Stomach smooth muscle (tissue), 2 donors: ENCODE data around the gene EZR.

Source experiments
- H3K27ac ChIP-seq: one replicate; pipeline ENCODE4 v1.7.0; 2013; ENCODE audit warnings: mild to moderate bottlenecking, low read length, inconsistent platforms
- H3K27me3 ChIP-seq, 2 donors: one replicate each; pipeline ENCODE4 v1.7.0; 2013; ENCODE audit warnings: low read length in 2 of 2; ENCODE audit not compliant: insufficient read depth in 2 of 2, control insufficient read depth in 1 of 2
- H3K36me3 ChIP-seq, 2 donors: one replicate each; pipeline ENCODE4 v1.7.0; 2013; ENCODE audit warnings: low read length in 2 of 2; ENCODE audit not compliant: control insufficient read depth in 2 of 2, insufficient read depth in 2 of 2
- H3K4me1 ChIP-seq: one replicate; pipeline ENCODE4 v1.7.0; 2013; ENCODE audit warnings: low read length; ENCODE audit not compliant: control insufficient read depth, insufficient read depth
- H3K4me3 ChIP-seq, 2 donors: one replicate each; pipeline ENCODE4 v1.7.0; 2013; ENCODE audit warnings: low read length in 2 of 2
- H3K9ac ChIP-seq, 2 donors: one replicate each; pipeline ENCODE4 v1.7.0; 2013; ENCODE audit warnings: low read length in 2 of 2, mild to moderate bottlenecking in 1 of 2
- H3K9me3 ChIP-seq, 2 donors: one replicate each; pipeline ENCODE4 v1.7.0; 2013; ENCODE audit warnings: low read length in 2 of 2; ENCODE audit not compliant: control insufficient read depth in 2 of 2
- donor health status: healthy.
- donor health status: Pancreatic carcinoma.

EZR gene

GRCh38 chr6:158807515-158808441 lies 11.4 kb downstream of the EZR start:
- Histone ChIP-seq H3K4me3 (no peak overlapping the region), H3K9ac (no peak overlapping the region), H3K27ac (no peak overlapping the region), H3K36me3 (no peaks in the 10 kb centered on the region), H3K4me1 (no peaks in the 10 kb centered on the region), H3K9me3 (no peaks in the 10 kb centered on the region), H3K27me3 (no peaks in the 10 kb centered on the region)

DNA sequence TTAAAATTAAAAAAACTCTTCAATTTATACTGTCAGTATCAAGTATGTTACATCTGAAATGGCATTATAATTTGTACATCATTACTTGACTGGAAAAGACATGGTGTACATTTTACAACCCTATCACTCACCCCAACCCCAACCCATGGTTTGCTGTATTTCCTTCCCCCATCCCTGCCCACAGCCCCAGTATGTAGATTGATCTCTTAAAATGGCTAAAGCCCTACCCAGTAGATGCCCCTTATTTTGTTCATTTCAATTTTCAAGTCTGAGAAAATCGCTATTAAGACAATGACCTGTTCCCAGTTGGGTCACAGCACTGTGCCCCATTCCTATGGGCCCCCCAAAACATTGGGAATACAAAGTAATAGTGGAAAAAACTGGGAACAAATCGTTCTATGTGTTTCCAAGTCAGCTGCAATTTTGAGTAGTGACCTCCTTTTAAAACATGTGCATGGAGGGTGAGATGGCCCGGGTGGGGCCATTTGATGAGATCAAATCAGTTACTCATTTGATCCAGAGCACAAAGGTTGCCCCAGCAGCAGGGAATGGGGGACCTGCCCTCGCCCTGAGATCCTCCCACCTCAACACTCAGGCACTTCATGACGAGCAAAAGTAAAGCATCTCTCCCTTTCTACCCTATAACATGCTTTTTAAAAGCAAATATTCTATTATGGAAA lies 13.3 kb downstream of the EZR start:
- H3K4me1 ChIP-seq = no peaks in the 10 kb centered on the region
- H3K27me3 ChIP-seq = no peaks in the 10 kb centered on the region
- H3K9me3 ChIP-seq = no peaks in the 10 kb centered on the region
- H3K4me3 ChIP-seq = no peak overlapping the region
- H3K9ac ChIP-seq = no peak overlapping the region
- H3K27ac ChIP-seq = no peak overlapping the region
- no peaks in the 10 kb centered on the region for H3K36me3 ChIP-seq

DNA sequence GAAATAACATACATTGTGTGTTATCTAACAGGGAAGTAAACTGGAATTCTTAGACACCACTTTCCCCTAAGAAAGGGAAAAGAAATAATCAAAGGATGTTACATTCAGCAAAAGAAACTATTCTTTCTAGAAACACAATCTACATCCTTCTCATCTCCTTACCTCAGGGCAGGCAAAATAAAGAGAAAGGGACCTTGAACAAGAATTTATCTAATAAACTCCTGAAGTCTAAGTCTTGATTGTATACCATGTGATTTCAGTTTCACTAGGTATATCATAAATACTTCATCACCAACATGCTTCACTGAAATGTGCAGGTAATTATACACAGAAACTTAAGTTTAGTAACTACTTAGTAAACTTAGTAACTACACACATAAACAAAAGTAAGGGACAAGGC lies 15.0 kb downstream of the EZR start:
- Histone ChIP-seq H3K36me3 (no peaks in the 10 kb centered on the region), H3K4me3 (no peak overlapping the region), H3K27ac (no peak overlapping the region), H3K27me3 (no peaks in the 10 kb centered on the region), H3K9me3 (no peaks in the 10 kb centered on the region), H3K9ac (no peak overlapping the region), H3K4me1 (peaks cover 1% of the 10 kb centered on the region)

DNA sequence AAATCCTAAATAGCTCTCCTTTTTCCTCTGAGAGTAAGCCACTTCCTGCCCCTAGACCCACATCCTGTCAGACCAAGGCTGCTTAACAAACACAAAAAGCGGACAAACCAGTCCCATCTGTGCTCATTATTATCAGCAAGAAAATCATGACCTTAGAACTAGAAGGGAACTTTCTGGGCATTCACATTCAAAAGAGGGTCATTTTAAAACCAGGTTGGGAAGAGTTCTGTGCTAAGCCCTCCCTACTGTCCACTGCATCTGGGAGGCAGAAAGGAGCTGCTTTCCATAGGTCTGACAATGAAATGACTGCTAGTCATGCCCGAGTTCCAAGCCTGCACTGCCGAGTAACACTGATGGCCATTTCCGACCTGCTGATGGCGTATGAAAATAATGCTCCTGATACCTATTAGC lies 15.4 kb downstream of the EZR start:
- Histone ChIP-seq H3K9me3 (no peaks in the 10 kb centered on the region), H3K4me1 (peaks cover 5% of the 10 kb centered on the region), H3K27me3 (no peaks in the 10 kb centered on the region), H3K9ac (no peak overlapping the region), H3K27ac (no peak overlapping the region), H3K4me3 (no peak overlapping the region), H3K36me3 (no peaks in the 10 kb centered on the region)

DNA sequence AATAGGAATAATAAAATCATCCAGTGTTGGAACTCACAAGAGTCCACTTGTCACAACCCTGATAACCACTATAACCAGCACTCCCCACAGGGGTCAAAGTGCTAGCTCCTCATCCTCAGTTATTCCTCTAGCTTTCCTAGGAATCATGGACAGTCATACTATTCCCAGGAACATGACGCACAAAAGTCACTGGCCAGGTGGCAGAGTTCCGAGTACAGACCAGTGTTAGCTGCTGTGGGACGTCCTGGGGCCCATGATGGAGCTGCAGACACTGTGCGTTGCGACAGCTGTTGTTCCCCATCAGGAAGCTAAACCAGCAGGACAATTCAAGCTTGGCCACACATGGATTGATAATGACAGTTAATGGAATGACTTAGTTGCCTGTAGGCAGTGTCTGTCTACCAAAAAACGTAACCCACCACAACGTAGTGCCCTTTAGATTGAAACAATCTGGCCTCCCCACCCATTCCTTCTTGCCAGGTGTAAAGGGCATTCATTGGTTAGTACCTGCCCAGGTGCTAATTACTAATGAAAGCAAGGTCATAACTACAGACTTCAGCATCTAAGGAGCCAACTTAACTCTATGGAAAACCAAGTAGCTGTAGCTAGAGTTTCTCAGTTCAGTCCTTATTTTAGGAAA lies 17.4 kb downstream of the EZR start:
- Histone ChIP-seq H3K27me3 (no peaks in the 10 kb centered on the region), H3K4me3 (no peak overlapping the region), H3K9me3 (no peaks in the 10 kb centered on the region), H3K27ac (no peak overlapping the region), H3K4me1 (peaks cover 9% of the 10 kb centered on the region), H3K9ac (no peak overlapping the region), H3K36me3 (no peaks in the 10 kb centered on the region)

GRCh38 chr6:158799051-158799792 lies 19.9 kb downstream of the EZR start:
- peaks cover 9% of the 10 kb centered on the region for H3K4me1 ChIP-seq
- no peak overlapping the region for H3K9ac ChIP-seq

DNA sequence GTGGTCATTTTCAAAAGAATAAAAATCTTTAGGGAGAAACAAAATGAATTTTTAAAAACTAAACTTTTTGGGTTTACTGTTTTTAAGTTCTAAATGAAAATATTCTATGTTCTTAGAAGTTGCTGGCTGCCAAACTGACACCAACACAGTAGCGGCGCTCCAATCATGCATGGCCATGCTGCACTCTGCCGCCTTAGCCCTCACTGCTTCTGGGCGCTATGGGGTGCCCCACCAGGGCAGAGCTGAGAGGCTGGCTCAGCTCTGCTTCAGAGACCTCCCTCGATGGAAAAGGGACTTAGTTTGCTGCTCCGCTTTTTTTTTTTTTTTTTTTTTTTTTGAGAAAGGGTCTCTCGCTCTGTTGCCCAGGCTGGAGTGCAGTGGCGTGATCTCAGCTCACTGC lies 20.9 kb downstream of the EZR start:
- Histone ChIP-seq H3K4me1 (peaks cover 9% of the 10 kb centered on the region), H3K9ac (no peak overlapping the region), H3K4me3 (no peak overlapping the region), H3K9me3 (no peaks in the 10 kb centered on the region), H3K36me3 (no peaks in the 10 kb centered on the region), H3K27ac (no peak overlapping the region), H3K27me3 (no peaks in the 10 kb centered on the region)

More at GRCh38 chr6:158799051-158799792, 19.9 kb downstream of the EZR start:
- Histone ChIP-seq H3K9me3 (no peaks in the 10 kb centered on the region), H3K27me3 (no peaks in the 10 kb centered on the region), H3K36me3 (no peaks in the 10 kb centered on the region), H3K27ac (no peak overlapping the region), H3K4me3 (no peak overlapping the region)

- H3K9ac ChIP-seq = no peak overlapping the region
- no peaks in the 10 kb centered on the region for H3K9me3 ChIP-seq
- no peak overlapping the region for H3K4me3 ChIP-seq
- peaks cover 9% of the 10 kb centered on the region for H3K4me1 ChIP-seq
- no peak overlapping the region for H3K27ac ChIP-seq
- H3K27me3 ChIP-seq = no peaks in the 10 kb centered on the region
- no peaks in the 10 kb centered on the region for H3K36me3 ChIP-seq
Observed at GRCh38 chr6:158797331-158798310, 21.5 kb downstream of the EZR start.

- Histone ChIP-seq H3K9ac (no peak overlapping the region), H3K27ac (no peak overlapping the region), H3K9me3 (no peaks in the 10 kb centered on the region), H3K4me3 (no peak overlapping the region), H3K4me1 (peaks cover 9% of the 10 kb centered on the region), H3K27me3 (no peaks in the 10 kb centered on the region), H3K36me3 (no peaks in the 10 kb centered on the region)
Observed at GRCh38 chr6:158796353-158796752, 22.8 kb downstream of the EZR start.
